Neural crest cell (in vitro differentiated cells): ENCODE results near the gene CUBN. TPM values are rescaled to one million over a fixed set of nuclear protein-coding genes. Genes with fewer than 3 reads are reported as not detected.

Experiments used
- DNase-seq: peaks from one replicate; pipeline ENCODE4 v3.0.0; 2021; ENCODE audit warnings: low read depth, mixed read lengths, low spot score
- H3K27ac Mint-ChIP-seq: one replicate; pipeline ENCODE4 v1.8.0; 2021; ENCODE audit warnings: mild to moderate bottlenecking, mixed read lengths; ENCODE audit not compliant: unreplicated experiment
- H3K27me3 Mint-ChIP-seq: 2 replicates; pipeline ENCODE4 v1.8.0; 2021; ENCODE audit warnings: low read depth, mild to moderate bottlenecking, mixed read lengths
- H3K36me3 Mint-ChIP-seq: 2 replicates; pipeline ENCODE4 v1.8.0; 2021; ENCODE audit warnings: low read depth, mild to moderate bottlenecking, mixed read lengths
- H3K4me1 Mint-ChIP-seq: 2 replicates; pipeline ENCODE4 v1.8.0; 2021; ENCODE audit warnings: mixed read lengths
- H3K4me3 Mint-ChIP-seq: one replicate; pipeline ENCODE4 v1.8.0; 2021; ENCODE audit warnings: mild to moderate bottlenecking, mixed read lengths
- H3K9me3 Mint-ChIP-seq: 2 replicates; pipeline ENCODE4 v1.8.0; 2021; ENCODE audit warnings: mixed read lengths
- CTCF ChIP-seq: fragments of 200-600 bp; sonication (generic); conservative IDR thresholded peaks from 2 replicates; pipeline ENCODE4 v1.5.0; 2021; ENCODE audit warnings: antibody characterized with exemption, mild to moderate bottlenecking
- total RNA-seq: library from RNA; stranded (reverse); gene quantifications from 2 replicates; pipeline ENCODE4 v1.2.1, GENCODE V29; 2021

CUBN gene
- total RNA-seq, 1 donor from 2014 or later: 2.2 TPM

- Mint-ChIP-seq H3K36me3 (no peaks in the 10 kb centered on the region), H3K27me3 (no peaks in the 10 kb centered on the region), H3K4me3 (no peak overlapping the region), H3K27ac (no peak overlapping the region), H3K4me1 (no peaks in the 10 kb centered on the region), H3K9me3 (no peaks in the 10 kb centered on the region)
- TF ChIP-seq CTCF: no peak
- no peak for DNase-seq
Measured at GRCh38 chr10:17086865-17087367, 42.7 kb downstream of the CUBN start.

- no peaks in the 10 kb centered on the region for H3K9me3 Mint-ChIP-seq
- H3K36me3 Mint-ChIP-seq: no peaks in the 10 kb centered on the region
- H3K27ac Mint-ChIP-seq: no peak overlapping the region
- DNase-seq: no peak
- H3K27me3 Mint-ChIP-seq: no peaks in the 10 kb centered on the region
- TF ChIP-seq CTCF: no peak
- no peaks in the 10 kb centered on the region for H3K4me1 Mint-ChIP-seq
- no peak overlapping the region for H3K4me3 Mint-ChIP-seq
Measured at GRCh38 chr10:17085011-17085725, 44.4 kb downstream of the CUBN start.

GRCh38 chr10:17084258-17084657 lies 45.4 kb downstream of the CUBN start:
- H3K36me3 Mint-ChIP-seq: no peaks in the 10 kb centered on the region
- H3K27me3 Mint-ChIP-seq: no peaks in the 10 kb centered on the region
- DNase-seq: no peak
- H3K9me3 Mint-ChIP-seq: no peaks in the 10 kb centered on the region
- peaks cover 4% of the 10 kb centered on the region for H3K4me1 Mint-ChIP-seq
- H3K27ac Mint-ChIP-seq: peak overlapping the region; percentile 28
- no peak overlapping the region for H3K4me3 Mint-ChIP-seq
- no peak for TF ChIP-seq CTCF

GRCh38 chr10:17081431-17081830 lies 48.2 kb downstream of the CUBN start:
- Mint-ChIP-seq H3K4me3 (no peak overlapping the region), H3K27me3 (no peaks in the 10 kb centered on the region), H3K9me3 (peaks cover 2% of the 10 kb centered on the region), H3K4me1 (peaks cover 6% of the 10 kb centered on the region), H3K27ac (no peak overlapping the region), H3K36me3 (no peaks in the 10 kb centered on the region)
- no peak for DNase-seq
- no peak for TF ChIP-seq CTCF

- Mint-ChIP-seq H3K36me3 (no peaks in the 10 kb centered on the region), H3K27ac (no peak overlapping the region), H3K4me3 (no peak overlapping the region), H3K27me3 (no peaks in the 10 kb centered on the region), H3K9me3 (peaks cover 2% of the 10 kb centered on the region), H3K4me1 (peaks cover 15% of the 10 kb centered on the region)
- no peak for DNase-seq
- TF ChIP-seq CTCF: no peak
Measured at GRCh38 chr10:17077890-17078289, 51.7 kb downstream of the CUBN start.
